Psoas muscle (tissue), 8 donors: ENCODE results near the gene SYNE2. TPM values are rescaled to one million over a fixed set of nuclear protein-coding genes. Genes with fewer than 3 reads are reported as not detected.
A peak's percentile ranks its signal among the peaks of the same experiment; 100 is the strongest.

Source experiments
- ATAC-seq, 4 donors: fragments of 200-7000 bp; cut with Tn5 transposase; one replicate each; pipeline ENCODE4 v1.9.1; 2020; ENCODE audit warnings: moderate library complexity in 3 of 4, mild to moderate bottlenecking in 2 of 4
- DNase-seq, 2 donors: peaks; one replicate each; pipeline ENCODE4 v3.0.0-alpha.2; 2020
- H3K27ac ChIP-seq: fragments of 200-600 bp; one replicate; pipeline ENCODE4 v1.8.0; 2022
- H3K27me3 ChIP-seq, 3 donors: fragments of 200-600 bp in 1 of 3; one replicate each; pipeline versions ENCODE4 v1.6.1 to v1.8.0; 2013 to 2022; ENCODE audit warnings: low read length in 2 of 3, mild to moderate bottlenecking in 2 of 3, moderate library complexity in 1 of 3; ENCODE audit not compliant: insufficient read depth in 3 of 3
- H3K36me3 ChIP-seq, 2 donors: fragments of 200-600 bp in 1 of 2; one replicate each; pipeline versions ENCODE4 v1.6.1 to v1.8.0; 2013 to 2022; ENCODE audit warnings: low read depth in 1 of 2, mild to moderate bottlenecking in 1 of 2, moderate library complexity in 1 of 2; ENCODE audit not compliant: insufficient read depth in 1 of 2
- H3K4me1 ChIP-seq: fragments of 200-600 bp; one replicate; pipeline ENCODE4 v1.8.0; 2022
- H3K4me3 ChIP-seq: fragments of 200-600 bp; one replicate; pipeline ENCODE4 v1.8.0; 2022; ENCODE audit warnings: mild to moderate bottlenecking
- H3K9me3 ChIP-seq: fragments of 200-600 bp; one replicate; pipeline ENCODE4 v1.8.0; 2022
- WGBS, 3 donors: extraction: QIAGEN DNeasy Blood & Tissue Kit; methylation state at CpG; one replicate each; pipeline versions ENCODE4 v1.1.6 to v1.1.7; 2013; 5-methylcytosine and 5-hydroxymethylcytosine counted together
- intact Hi-C, 2 donors: fragments of 100-400 bp; cut with DNase I; formaldehyde crosslinking; loops; one replicate each; pipeline versions ENCODE4 v1.11.0 to v1.14.2; 2022
- polyA plus RNA-seq, 3 donors: library from polyadenylated mRNA; stranded (reverse); fragments of 200-250 nt; gene quantifications; one replicate each; pipeline ENCODE4 v1.2.3, GENCODE V29; 2013
- total RNA-seq, 4 donors: library from RNA; stranded (reverse); fragmentation: NEBNext Ultra II Directional in 2 of 4; extraction: Animal tissue kit (Norgen Biotek cat#: 25700) in 2 of 4; gene quantifications; one replicate each; pipeline versions ENCODE4 v1.2.1 to v1.2.4, GENCODE V29; 2021 to 2023
- TF ChIP-seq, protein P1 (sequence below): fragments of 200-600 bp; IDR thresholded peaks from one replicate; pipeline ENCODE4 v1.8.0; 2022; ENCODE audit warnings: antibody characterized with exemption
- donor health status: healthy with polysubstance abuse.
- donor health status: DM: no; HTN: no; CAD: no; lungs with moderate emphysema.
- donor health status: Bipolar disorder and iron deficiency.
- donor health status: healthy.
- donor health status: DM: yes; HTN: yes; CAD: no.
- donor health status: DM: no; HTN: no; CAD: no.
- donor health status: DM: no; HTN: no; CAD: no.
- donor health status: DM: yes; HTN: yes; CAD: no.

Gene SYNE2
- total and polyA plus RNA-seq, 7 donors: 23.0 to 239 (median 150) TPM

GRCh38 chr14:64187331-64187730 is 334.5 kb downstream of the SYNE2 start:
- WGBS, 3 donors: 61 to 70% (median 66%) methylated on average over 3 of the region's 3 CpGs
- no peak for ATAC-seq
- intact Hi-C loops: no loop called here
- H3K27ac ChIP-seq: no peak overlapping the region
- no peak overlapping the region for H3K4me3 ChIP-seq
- H3K4me1 ChIP-seq: no peaks in the 10 kb centered on the region
- H3K9me3 ChIP-seq: no peaks in the 10 kb centered on the region
- no peaks in the 10 kb centered on the region for H3K27me3 ChIP-seq
- TF ChIP-seq, protein P1, sequence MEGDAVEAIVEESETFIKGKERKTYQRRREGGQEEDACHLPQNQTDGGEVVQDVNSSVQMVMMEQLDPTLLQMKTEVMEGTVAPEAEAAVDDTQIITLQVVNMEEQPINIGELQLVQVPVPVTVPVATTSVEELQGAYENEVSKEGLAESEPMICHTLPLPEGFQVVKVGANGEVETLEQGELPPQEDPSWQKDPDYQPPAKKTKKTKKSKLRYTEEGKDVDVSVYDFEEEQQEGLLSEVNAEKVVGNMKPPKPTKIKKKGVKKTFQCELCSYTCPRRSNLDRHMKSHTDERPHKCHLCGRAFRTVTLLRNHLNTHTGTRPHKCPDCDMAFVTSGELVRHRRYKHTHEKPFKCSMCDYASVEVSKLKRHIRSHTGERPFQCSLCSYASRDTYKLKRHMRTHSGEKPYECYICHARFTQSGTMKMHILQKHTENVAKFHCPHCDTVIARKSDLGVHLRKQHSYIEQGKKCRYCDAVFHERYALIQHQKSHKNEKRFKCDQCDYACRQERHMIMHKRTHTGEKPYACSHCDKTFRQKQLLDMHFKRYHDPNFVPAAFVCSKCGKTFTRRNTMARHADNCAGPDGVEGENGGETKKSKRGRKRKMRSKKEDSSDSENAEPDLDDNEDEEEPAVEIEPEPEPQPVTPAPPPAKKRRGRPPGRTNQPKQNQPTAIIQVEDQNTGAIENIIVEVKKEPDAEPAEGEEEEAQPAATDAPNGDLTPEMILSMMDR: no peak
- H3K36me3 ChIP-seq: peaks cover 4 to 70% of the 10 kb centered on the region in 2 donors
- no peak for DNase-seq

DNA sequence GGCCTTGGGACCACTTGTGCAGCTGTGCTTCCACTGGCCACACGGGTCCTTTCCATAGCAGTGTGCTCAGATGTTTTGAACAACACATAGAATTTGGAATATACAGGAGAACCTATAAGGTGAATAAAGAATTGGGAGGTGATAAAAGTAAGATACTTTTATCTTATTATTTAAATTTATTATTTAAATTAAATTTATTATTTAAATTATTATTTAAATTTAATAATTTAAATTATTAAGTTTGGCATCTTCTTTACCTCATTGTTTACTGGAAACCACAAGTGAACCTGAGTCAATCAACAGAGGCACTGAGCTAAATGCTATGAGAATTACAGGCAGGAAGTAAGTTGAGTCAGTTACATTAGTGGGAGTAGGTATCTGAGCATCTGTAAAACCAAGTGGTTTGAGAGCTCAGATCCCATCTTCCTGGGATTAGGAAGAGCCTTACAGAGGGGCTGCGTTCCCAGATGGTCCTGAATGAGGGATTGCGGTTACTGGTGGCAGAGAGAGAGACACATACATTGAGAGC is 338.2 kb downstream of the SYNE2 start:
- H3K27me3 ChIP-seq: no peaks in the 10 kb centered on the region
- intact Hi-C loops: no loop called here
- H3K9me3 ChIP-seq: no peaks in the 10 kb centered on the region
- H3K27ac ChIP-seq: no peak overlapping the region
- peaks cover 8% of the 10 kb centered on the region for H3K4me1 ChIP-seq
- peaks cover 0 to 65% of the 10 kb centered on the region in 2 donors for H3K36me3 ChIP-seq
- no peak overlapping the region for H3K4me3 ChIP-seq
- DNase-seq: no peak
- TF ChIP-seq, protein P1: no peak
- ATAC-seq: no peak
- 86 to 92% (median 88%) methylated on average over 3 of the region's 3 CpGs for WGBS, 3 donors

DNA sequence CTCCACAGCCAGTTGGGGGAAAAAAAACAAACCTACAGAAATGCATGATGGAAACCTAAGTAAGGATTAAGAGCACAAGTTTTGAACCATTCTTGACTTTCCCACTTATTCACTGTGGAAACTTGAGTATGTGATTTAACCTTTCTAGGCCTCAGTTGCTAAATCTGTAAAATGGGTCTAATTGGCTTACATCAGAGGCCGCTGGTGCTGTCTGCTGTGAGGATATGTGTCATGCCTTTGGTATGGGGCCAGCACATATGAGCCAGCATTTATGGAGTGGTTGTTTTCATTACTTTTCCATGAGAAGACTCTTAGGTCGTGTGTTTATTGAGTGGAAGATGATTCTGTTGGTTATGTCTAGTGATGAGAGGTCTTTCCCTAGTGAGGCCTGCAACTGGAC is 339.0 kb downstream of the SYNE2 start:
- H3K4me1 ChIP-seq: peaks cover 15% of the 10 kb centered on the region
- intact Hi-C loops: no loop called here
- H3K27me3 ChIP-seq: no peaks in the 10 kb centered on the region
- 79 to 84% (median 80%) methylated on average over 2 of the region's 2 CpGs for WGBS, 3 donors
- no peaks in the 10 kb centered on the region for H3K9me3 ChIP-seq
- TF ChIP-seq, protein P1: no peak
- peaks cover 0 to 58% of the 10 kb centered on the region in 2 donors for H3K36me3 ChIP-seq
- ATAC-seq: no peak
- H3K27ac ChIP-seq: no peak overlapping the region
- H3K4me3 ChIP-seq: no peak overlapping the region
- DNase-seq: no peak

- Histone ChIP-seq H3K9me3 (no peaks in the 10 kb centered on the region), H3K27ac (peak overlapping the region; percentile 19), H3K36me3 (peaks cover 0 to 38% of the 10 kb centered on the region in 2 donors), H3K4me1 (peaks cover 28% of the 10 kb centered on the region), H3K4me3 (no peak overlapping the region), H3K27me3 (no peaks in the 10 kb centered on the region)
- 65 to 82% (median 77%) methylated on average over 2 of the region's 2 CpGs for WGBS, 3 donors
- intact Hi-C loops: no loop called here
- ATAC-seq (no peak), DNase-seq (no peak)
- TF ChIP-seq, protein P1: no peak
Measured at GRCh38 chr14:64193821-64194220, 341.0 kb downstream of the SYNE2 start.

- H3K4me1 ChIP-seq: peaks cover 33% of the 10 kb centered on the region
Measured at GRCh38 chr14:64194404-64194803, 341.6 kb downstream of the SYNE2 start.

More at GRCh38 chr14:64194404-64194803, 341.6 kb downstream of the SYNE2 start:
- ATAC-seq (no peak), DNase-seq (no peak)
- Histone ChIP-seq H3K27me3 (no peaks in the 10 kb centered on the region), H3K9me3 (no peaks in the 10 kb centered on the region), H3K4me3 (no peak overlapping the region), H3K27ac (peak overlapping the region; percentile 59), H3K36me3 (peaks cover 0 to 32% of the 10 kb centered on the region in 2 donors)
- WGBS, 3 donors: 62 to 84% (median 64%) methylated on average over 3 of the region's 3 CpGs
- intact Hi-C loops: no loop called here
- TF ChIP-seq, protein P1: no peak
